ENCODE measurements around the gene ZDHHC5.

GRCh38 chr11:57659669-57660068, 8.2 kb upstream of the ZDHHC5 start:
- TF ChIP-seq EZH2 (IDR thresholded peaks at IDR 0.05): no peak
- TF ChIP-seq, protein P1, sequence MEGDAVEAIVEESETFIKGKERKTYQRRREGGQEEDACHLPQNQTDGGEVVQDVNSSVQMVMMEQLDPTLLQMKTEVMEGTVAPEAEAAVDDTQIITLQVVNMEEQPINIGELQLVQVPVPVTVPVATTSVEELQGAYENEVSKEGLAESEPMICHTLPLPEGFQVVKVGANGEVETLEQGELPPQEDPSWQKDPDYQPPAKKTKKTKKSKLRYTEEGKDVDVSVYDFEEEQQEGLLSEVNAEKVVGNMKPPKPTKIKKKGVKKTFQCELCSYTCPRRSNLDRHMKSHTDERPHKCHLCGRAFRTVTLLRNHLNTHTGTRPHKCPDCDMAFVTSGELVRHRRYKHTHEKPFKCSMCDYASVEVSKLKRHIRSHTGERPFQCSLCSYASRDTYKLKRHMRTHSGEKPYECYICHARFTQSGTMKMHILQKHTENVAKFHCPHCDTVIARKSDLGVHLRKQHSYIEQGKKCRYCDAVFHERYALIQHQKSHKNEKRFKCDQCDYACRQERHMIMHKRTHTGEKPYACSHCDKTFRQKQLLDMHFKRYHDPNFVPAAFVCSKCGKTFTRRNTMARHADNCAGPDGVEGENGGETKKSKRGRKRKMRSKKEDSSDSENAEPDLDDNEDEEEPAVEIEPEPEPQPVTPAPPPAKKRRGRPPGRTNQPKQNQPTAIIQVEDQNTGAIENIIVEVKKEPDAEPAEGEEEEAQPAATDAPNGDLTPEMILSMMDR (IDR thresholded peaks at IDR 0.05): no peak
- TF ChIP-seq EZH2phosphoT487 (IDR thresholded peaks at IDR 0.05): no peak
